HepG2 (cell line): ENCODE results near the gene CCDC97. TPM values are rescaled to one million over a fixed set of nuclear protein-coding genes. Genes with fewer than 3 reads are reported as not detected.

Source experiments
- HIVEP1 ChIP-seq: sonication (generic); formaldehyde crosslinking; IDR thresholded peaks from 2 replicates; pipeline ENCODE4 v1.4.0; 2020; ENCODE audit warnings: mild to moderate bottlenecking, missing genetic modification reagents
- KDM2A ChIP-seq: sonication (generic); formaldehyde crosslinking; IDR thresholded peaks from 2 replicates; pipeline ENCODE4 v1.4.0; 2020; ENCODE audit warnings: low read depth, missing genetic modification reagents, borderline replicate concordance
- KDM3A ChIP-seq: IDR thresholded peaks from 2 replicates; pipeline ENCODE4 v1.6.1; 2018; ENCODE audit warnings: low read depth, missing compliant biosample characterization
- MXD1 ChIP-seq: sonication (generic); formaldehyde crosslinking; IDR thresholded peaks from 2 replicates; pipeline ENCODE4 v1.4.0; 2020; ENCODE audit warnings: mild to moderate bottlenecking, missing genetic modification reagents
- NFKB2 ChIP-seq: sonication (generic); formaldehyde crosslinking; IDR thresholded peaks from 2 replicates; pipeline ENCODE4 v1.4.0; 2020; ENCODE audit warnings: missing genetic modification reagents, borderline replicate concordance
- PCBP1 ChIP-seq: fragments of 200-400 bp; formaldehyde crosslinking; IDR thresholded peaks from 2 replicates; pipeline ENCODE4 v1.6.1; 2017; ENCODE audit warnings: mild to moderate bottlenecking, low read depth, low read length, borderline replicate concordance
- PTBP1 ChIP-seq: fragments of 200-400 bp; formaldehyde crosslinking; IDR thresholded peaks from 2 replicates; pipeline ENCODE4 v1.6.1; 2018; ENCODE audit warnings: low read length, low read depth; ENCODE audit not compliant: poor library complexity, severe bottlenecking
- TFAP4 ChIP-seq: sonication (generic); IDR thresholded peaks from 2 replicates; pipeline ENCODE4 v1.6.1; 2016; ENCODE audit warnings: low read depth, borderline replicate concordance
- TFDP2 ChIP-seq: sonication (generic); formaldehyde crosslinking; IDR thresholded peaks from 2 replicates; pipeline ENCODE4 v1.4.0; 2020; ENCODE audit warnings: missing genetic modification reagents
- TSC22D2 ChIP-seq: sonication (generic); formaldehyde crosslinking; IDR thresholded peaks from 2 replicates; pipeline ENCODE4 v1.5.1; 2020; ENCODE audit warnings: missing genetic modification reagents, mild to moderate bottlenecking, borderline replicate concordance
- ZBTB4 ChIP-seq: sonication (generic); formaldehyde crosslinking; IDR thresholded peaks from 2 replicates; pipeline ENCODE4 v1.4.0; 2020; ENCODE audit warnings: missing genetic modification reagents, mild to moderate bottlenecking, borderline replicate concordance
- ZFP82 ChIP-seq: sonication (generic); formaldehyde crosslinking; IDR thresholded peaks from 2 replicates; pipeline ENCODE4 v1.5.1; 2020; ENCODE audit warnings: mild to moderate bottlenecking, missing genetic modification reagents, borderline replicate concordance
- ZNF550 ChIP-seq: sonication (generic); formaldehyde crosslinking; IDR thresholded peaks from 2 replicates; pipeline ENCODE4 v1.4.0; 2020; ENCODE audit warnings: mild to moderate bottlenecking, missing genetic modification reagents, borderline replicate concordance
- ZNF552 ChIP-seq: sonication (generic); formaldehyde crosslinking; IDR thresholded peaks from 2 replicates; pipeline ENCODE4 v1.9.0; 2022; ENCODE audit warnings: missing genetic modification reagents, mild to moderate bottlenecking, borderline replicate concordance
- ZNF563 ChIP-seq: sonication (generic); formaldehyde crosslinking; IDR thresholded peaks from 2 replicates; pipeline ENCODE4 v1.8.0; 2022; ENCODE audit warnings: mild to moderate bottlenecking, moderate library complexity, missing genetic modification reagents
- ZNF598 ChIP-seq: sonication (generic); formaldehyde crosslinking; IDR thresholded peaks from 2 replicates; pipeline ENCODE4 v1.5.1; 2020; ENCODE audit warnings: mild to moderate bottlenecking, missing genetic modification reagents, borderline replicate concordance
- ZNF607 ChIP-seq: sonication (generic); formaldehyde crosslinking; IDR thresholded peaks from 2 replicates; pipeline ENCODE4 v1.5.1; 2020; ENCODE audit warnings: missing genetic modification reagents, mild to moderate bottlenecking, borderline replicate concordance
- ZNF614 ChIP-seq: IDR thresholded peaks from 2 replicates; pipeline ENCODE4 v1.6.1; 2018; ENCODE audit warnings: missing biosample characterization, missing genetic modification reagents, inconsistent platforms, borderline replicate concordance
- ZNF724P ChIP-seq: sonication (generic); formaldehyde crosslinking; IDR thresholded peaks from 2 replicates; pipeline ENCODE4 v1.8.0; 2022; ENCODE audit warnings: missing genetic modification reagents, borderline replicate concordance
- polyA plus RNA-seq, 8 experiments: library from polyadenylated mRNA; depleted of rRNA in 3 of 8; stranded (reverse) in 7 of 8; unstranded in 1 of 8; fragments of >200 nt; fragmentation: Illumina TruSeq in 4 of 8; extraction: Trizol in 4 of 8; gene quantifications; 2 replicates each; pipeline versions ENCODE4 v1.2.1 to v1.2.3, GENCODE V29; 2011 to 2016; ENCODE audit warnings: low read depth in 4 of 8, missing spikeins in 1 of 8, mixed read lengths in 1 of 8; ENCODE audit not compliant: insufficient read depth in 1 of 8
- total RNA-seq, 5 experiments: library from RNA; depleted of rRNA; stranded (reverse); fragments of >200 nt; fragmentation: Illumina TruSeq; extraction: Trizol; gene quantifications; 2 replicates each; pipeline ENCODE4 v1.2.3, GENCODE V29; 2016; ENCODE audit warnings: low read depth in 1 of 5

CCDC97 gene
- total and polyA plus RNA-seq, 2 of the 13 experiments (the other 11 are each of a cell fraction or from before 2014, with no cell fraction given): 6.2 to 7.3 TPM

- TF ChIP-seq KDM2A (CRISPR knock-in tag) (peak; percentile 97), PTBP1 (no peak), ZNF614 (CRISPR knock-in tag) (peak; percentile 54), PCBP1 (peak; percentile 89; the same call in 1 of the 2 replicates), HIVEP1 (CRISPR knock-in tag) (peak; percentile 86), NFKB2 (CRISPR knock-in tag) (peak; percentile 88), ZNF598 (CRISPR knock-in tag) (peak; percentile 34; the same call in 1 of the 2 replicates), ZNF550 (CRISPR knock-in tag) (no peak; the same call in 1 of the 2 replicates), ZFP82 (no peak), ZNF724P (CRISPR knock-in tag) (peak; percentile 43; the same call in 1 of the 2 replicates), MXD1 (CRISPR knock-in tag) (peak; percentile 72; the same call in 1 of the 2 replicates), TFAP4 (peak; percentile 24; the same call in 1 of the 2 replicates), ZNF552 (CRISPR knock-in tag) (peak; percentile 81; the same call in 1 of the 2 replicates), ZNF607 (peak; percentile 80), TFDP2 (CRISPR knock-in tag) (peak; percentile 44; the same call in 1 of the 2 replicates), ZBTB4 (CRISPR knock-in tag) (peak; percentile 65; the same call in 1 of the 2 replicates), KDM3A (CRISPR knock-in tag) (peak; percentile 75; the same call in 1 of the 2 replicates), TSC22D2 (CRISPR knock-in tag) (no peak), ZNF563 (CRISPR knock-in tag) (peak; percentile 47; the same call in 1 of the 2 replicates)
These were observed at the start of gene CCDC97 (continued) for GRCh38 chr19:41310033-41310831.
